ENCODE results near the gene DPF3. TPM values are rescaled to one million over a fixed set of nuclear protein-coding genes. Genes with fewer than 3 reads are reported as not detected.
A peak's percentile ranks its signal among the peaks of the same experiment; 100 is the strongest.

The DPF3 gene
- total and polyA plus RNA-seq, 4 donors, result 0.17 to 3.9 (median 0.52) TPM

DNA sequence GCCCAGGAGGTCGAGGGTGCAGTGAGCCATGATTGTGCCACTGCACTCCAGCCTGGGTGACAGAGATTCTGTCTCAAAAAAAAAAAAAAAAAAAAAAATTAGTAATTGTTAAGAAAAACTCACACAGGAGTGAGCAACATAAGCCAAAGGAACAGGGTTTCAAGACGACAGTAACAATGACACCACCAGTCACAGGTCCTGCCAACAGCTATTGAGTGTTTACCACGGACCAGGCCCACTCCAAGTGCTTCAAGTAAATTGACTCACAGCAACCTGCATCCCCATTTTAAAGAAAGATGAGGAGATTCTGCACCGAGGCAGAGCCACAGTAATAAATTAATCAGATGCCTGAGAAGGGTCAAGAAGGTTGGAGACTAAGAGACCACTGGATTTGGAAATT is 194.5 kb downstream of the DPF3 start:
- WGBS, 2 donors, result 58 to 60% methylated on average over 4 of the region's 4 CpGs
- ATAC-seq (ENCODE audit: insufficient read depth, low FRiP score) (no peak), DNase-seq (no peak)
- peaks cover 0 to 6% (median 0%) of the 10 kb centered on the region in 5 donors for H3K4me1 ChIP-seq (ENCODE audit: control insufficient read depth in 5 of 5, insufficient read depth in 5 of 5, low read length in 5 of 5)
- no peak overlapping the region for H3K27ac ChIP-seq (ENCODE audit: low read depth in 1 of 2, low read length in 1 of 2)
- H3K9me3 ChIP-seq (ENCODE audit: control insufficient read depth in 4 of 4, insufficient read depth in 3 of 4, low read length in 3 of 4), result no peaks in the 10 kb centered on the region
- TF ChIP-seq, protein P1, sequence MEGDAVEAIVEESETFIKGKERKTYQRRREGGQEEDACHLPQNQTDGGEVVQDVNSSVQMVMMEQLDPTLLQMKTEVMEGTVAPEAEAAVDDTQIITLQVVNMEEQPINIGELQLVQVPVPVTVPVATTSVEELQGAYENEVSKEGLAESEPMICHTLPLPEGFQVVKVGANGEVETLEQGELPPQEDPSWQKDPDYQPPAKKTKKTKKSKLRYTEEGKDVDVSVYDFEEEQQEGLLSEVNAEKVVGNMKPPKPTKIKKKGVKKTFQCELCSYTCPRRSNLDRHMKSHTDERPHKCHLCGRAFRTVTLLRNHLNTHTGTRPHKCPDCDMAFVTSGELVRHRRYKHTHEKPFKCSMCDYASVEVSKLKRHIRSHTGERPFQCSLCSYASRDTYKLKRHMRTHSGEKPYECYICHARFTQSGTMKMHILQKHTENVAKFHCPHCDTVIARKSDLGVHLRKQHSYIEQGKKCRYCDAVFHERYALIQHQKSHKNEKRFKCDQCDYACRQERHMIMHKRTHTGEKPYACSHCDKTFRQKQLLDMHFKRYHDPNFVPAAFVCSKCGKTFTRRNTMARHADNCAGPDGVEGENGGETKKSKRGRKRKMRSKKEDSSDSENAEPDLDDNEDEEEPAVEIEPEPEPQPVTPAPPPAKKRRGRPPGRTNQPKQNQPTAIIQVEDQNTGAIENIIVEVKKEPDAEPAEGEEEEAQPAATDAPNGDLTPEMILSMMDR (IDR thresholded peaks at IDR 0.05; ENCODE audit: control extremely low read depth, extremely low read depth), result no peak
- no peak overlapping the region for H3K4me3 ChIP-seq
- no peaks in the 10 kb centered on the region for H3K27me3 ChIP-seq (ENCODE audit: control insufficient read depth in 3 of 3, insufficient read depth in 3 of 3, low read length in 2 of 3)
- H3K9ac ChIP-seq (ENCODE audit: insufficient read depth in 1 of 2, low read length in 2 of 2), result no peak overlapping the region
- H3K36me3 ChIP-seq (ENCODE audit: control insufficient read depth in 4 of 4, insufficient read depth in 4 of 4, low read length in 4 of 4), result no peaks in the 10 kb centered on the region

DNA sequence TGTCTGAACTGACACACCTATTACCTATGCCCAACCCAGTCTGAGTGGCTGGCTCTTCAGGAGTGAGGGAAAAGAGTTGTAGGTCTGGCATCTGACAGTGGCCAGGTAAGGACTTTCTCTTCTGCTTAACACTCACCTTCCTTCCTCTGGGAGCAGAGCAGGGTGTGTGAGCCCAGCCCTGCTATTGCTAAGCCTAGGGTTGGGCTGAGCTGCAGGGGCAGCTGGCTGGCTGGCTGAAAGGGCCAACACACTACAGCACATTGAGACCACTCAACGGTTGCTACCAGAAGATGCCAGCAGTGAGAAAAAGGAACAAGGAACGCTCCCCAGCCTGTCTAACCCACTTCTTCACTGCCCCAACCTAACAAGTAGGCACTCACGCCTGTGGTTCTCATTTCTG is 201.2 kb downstream of the DPF3 start:
- H3K36me3 ChIP-seq (ENCODE audit: control insufficient read depth in 4 of 4, insufficient read depth in 4 of 4, low read length in 4 of 4), result no peaks in the 10 kb centered on the region
- DNase-seq (peak; percentile 65 to 82 (median 66)), ATAC-seq (ENCODE audit: insufficient read depth, low FRiP score) (no peak)
- H3K9me3 ChIP-seq (ENCODE audit: control insufficient read depth in 4 of 4, insufficient read depth in 3 of 4, low read length in 3 of 4), result peaks cover 0 to 2% (median 0%) of the 10 kb centered on the region in 4 donors
- H3K27ac ChIP-seq (ENCODE audit: low read depth in 1 of 2, low read length in 1 of 2), result no peak overlapping the region
- no peak overlapping the region for H3K9ac ChIP-seq (ENCODE audit: insufficient read depth in 1 of 2, low read length in 2 of 2)
- 23 to 32% methylated on average over 3 of the region's 3 CpGs for WGBS, 2 donors
- H3K4me1 ChIP-seq (ENCODE audit: control insufficient read depth in 5 of 5, insufficient read depth in 5 of 5, low read length in 5 of 5), result no peaks in the 10 kb centered on the region
- no peaks in the 10 kb centered on the region for H3K27me3 ChIP-seq (ENCODE audit: control insufficient read depth in 3 of 3, insufficient read depth in 3 of 3, low read length in 2 of 3)
- TF ChIP-seq, protein P1 (IDR thresholded peaks at IDR 0.05; ENCODE audit: control extremely low read depth, extremely low read depth), result no peak
- H3K4me3 ChIP-seq, result no peak overlapping the region

DNA sequence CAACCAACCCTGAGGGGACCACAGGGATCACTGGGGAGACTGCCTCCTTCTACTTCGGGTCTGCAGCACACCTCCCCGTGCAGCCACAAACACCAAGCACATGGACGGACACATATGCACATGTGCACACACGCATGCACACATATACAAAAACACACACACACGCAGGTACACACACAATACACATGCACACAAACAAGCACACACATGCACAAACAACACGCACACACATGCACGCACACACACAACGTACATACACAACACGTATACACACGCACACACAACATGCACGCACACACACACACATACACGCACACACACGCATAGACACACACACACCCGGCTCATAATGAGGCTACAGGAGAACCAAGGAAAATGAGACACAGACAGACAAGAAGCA is 203.6 kb downstream of the DPF3 start:
- H3K9ac ChIP-seq (ENCODE audit: insufficient read depth in 1 of 2, low read length in 2 of 2), result no peak overlapping the region
- no peak overlapping the region for H3K27ac ChIP-seq (ENCODE audit: low read depth in 1 of 2, low read length in 1 of 2)

More for the DNA sequence above, 203.6 kb downstream of the DPF3 start:
- H3K9me3 ChIP-seq (ENCODE audit: control insufficient read depth in 4 of 4, insufficient read depth in 3 of 4, low read length in 3 of 4), result peaks cover 0 to 2% (median 0%) of the 10 kb centered on the region in 4 donors
- ATAC-seq (ENCODE audit: insufficient read depth, low FRiP score), result no peak
- TF ChIP-seq, protein P1 (IDR thresholded peaks at IDR 0.05; ENCODE audit: control extremely low read depth, extremely low read depth), result no peak
- H3K4me3 ChIP-seq, result no peak overlapping the region
- H3K36me3 ChIP-seq (ENCODE audit: control insufficient read depth in 4 of 4, insufficient read depth in 4 of 4, low read length in 4 of 4), result no peaks in the 10 kb centered on the region
- no peaks in the 10 kb centered on the region for H3K27me3 ChIP-seq (ENCODE audit: control insufficient read depth in 3 of 3, insufficient read depth in 3 of 3, low read length in 2 of 3)
- no peaks in the 10 kb centered on the region for H3K4me1 ChIP-seq (ENCODE audit: control insufficient read depth in 5 of 5, insufficient read depth in 5 of 5, low read length in 5 of 5)
- DNase-seq, result no peak
- WGBS, 2 donors, result 95 to 97% methylated on average over 14 of the region's 14 CpGs

All from lung (tissue), 12 donors.